Fibroblast of pulmonary artery (primary cell): ENCODE results near the gene ADPRHL1.

Experiments used
- DNase-seq: peaks from one replicate; pipeline ENCODE4 v3.0.0-alpha.2; 2010; ENCODE audit warnings: low read depth
- H3K4me3 ChIP-seq: replicated peaks from 2 replicates; pipeline ENCODE4 v1.5.1; 2011; ENCODE audit warnings: low read depth, mild to moderate bottlenecking, control low read depth, low read length, moderate library complexity
- CTCF ChIP-seq: IDR thresholded peaks from 2 replicates; pipeline ENCODE4 v1.5.1; 2011; ENCODE audit warnings: mild to moderate bottlenecking, control low read depth, low read length, inconsistent platforms; ENCODE audit errors: missing control alignments

ADPRHL1 gene

DNA sequence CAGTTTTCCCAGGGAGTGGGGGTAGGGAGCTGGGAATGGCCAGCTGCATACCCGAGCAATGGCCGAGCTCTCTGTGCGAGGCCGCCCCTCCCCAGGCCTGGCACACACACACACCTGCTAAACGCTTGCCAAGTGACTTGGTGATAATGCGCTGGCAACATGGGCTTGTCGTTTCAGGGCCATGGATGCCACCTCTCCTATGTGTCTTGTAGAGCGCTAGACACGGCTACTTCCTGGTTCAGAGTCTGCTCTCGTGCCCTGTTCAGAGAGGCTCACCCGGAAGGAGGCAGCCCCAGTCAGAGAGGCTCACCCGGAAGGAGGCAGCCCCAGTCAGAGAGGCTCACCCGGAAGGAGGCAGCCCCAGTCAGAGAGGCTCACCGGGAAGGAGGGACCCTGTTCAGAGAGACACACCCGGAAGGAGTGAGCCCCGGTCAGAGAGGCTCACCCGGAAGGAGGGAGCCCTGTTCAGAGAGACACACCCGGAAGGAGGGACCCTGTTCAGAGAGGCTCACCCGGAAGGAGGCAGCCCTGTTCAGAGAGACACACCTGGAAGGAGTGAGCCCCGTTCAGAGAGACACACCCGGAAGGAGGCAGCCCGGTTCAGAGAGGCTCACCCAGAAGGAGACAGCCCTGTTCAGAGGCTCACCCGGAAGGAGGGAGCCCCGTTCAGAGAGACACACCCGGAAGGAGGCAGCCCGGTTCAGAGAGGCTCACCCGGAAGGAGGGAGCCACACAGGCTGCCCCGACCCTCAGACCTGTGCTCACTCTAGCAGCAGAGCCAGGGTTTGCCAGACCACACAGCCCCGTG lies 4.2 kb downstream of the ADPRHL1 start:
- no peak for DNase-seq
- TF ChIP-seq CTCF, result no peak
- no peak overlapping the region for H3K4me3 ChIP-seq

GRCh38 chr13:113448545-113448884 lies 4.8 kb downstream of the ADPRHL1 start:
- no peak overlapping the region for H3K4me3 ChIP-seq
- TF ChIP-seq CTCF, result no peak

GRCh38 chr13:113447596-113447995 lies 5.7 kb downstream of the ADPRHL1 start:
- no peak for DNase-seq
- H3K4me3 ChIP-seq, result no peak overlapping the region
- TF ChIP-seq CTCF, result no peak

More at GRCh38 chr13:113448545-113448884, 4.8 kb downstream of the ADPRHL1 start:
- no peak for DNase-seq

GRCh38 chr13:113446488-113446854 lies 6.8 kb downstream of the ADPRHL1 start:
- no peak for DNase-seq
- no peak overlapping the region for H3K4me3 ChIP-seq
- TF ChIP-seq CTCF, result no peak

GRCh38 chr13:113445791-113446487 lies 7.3 kb downstream of the ADPRHL1 start:
- DNase-seq, result no peak
- no peak overlapping the region for H3K4me3 ChIP-seq
- no peak for TF ChIP-seq CTCF

- TF ChIP-seq CTCF, result no peak
- DNase-seq, result no peak
- H3K4me3 ChIP-seq, result no peak overlapping the region
Observed at GRCh38 chr13:113443991-113444390, 9.3 kb downstream of the ADPRHL1 start.
